Measurements from ENCODE around the gene CFAP46. TPM values are rescaled to one million over a fixed set of nuclear protein-coding genes. Genes with fewer than 3 reads are reported as not detected.

CFAP46 gene
- total and polyA plus RNA-seq, 2 of the 8 experiments (the other 6 are each of a cell fraction or from before 2014, with no cell fraction given) = 2.6 to 4.8 TPM

DNA sequence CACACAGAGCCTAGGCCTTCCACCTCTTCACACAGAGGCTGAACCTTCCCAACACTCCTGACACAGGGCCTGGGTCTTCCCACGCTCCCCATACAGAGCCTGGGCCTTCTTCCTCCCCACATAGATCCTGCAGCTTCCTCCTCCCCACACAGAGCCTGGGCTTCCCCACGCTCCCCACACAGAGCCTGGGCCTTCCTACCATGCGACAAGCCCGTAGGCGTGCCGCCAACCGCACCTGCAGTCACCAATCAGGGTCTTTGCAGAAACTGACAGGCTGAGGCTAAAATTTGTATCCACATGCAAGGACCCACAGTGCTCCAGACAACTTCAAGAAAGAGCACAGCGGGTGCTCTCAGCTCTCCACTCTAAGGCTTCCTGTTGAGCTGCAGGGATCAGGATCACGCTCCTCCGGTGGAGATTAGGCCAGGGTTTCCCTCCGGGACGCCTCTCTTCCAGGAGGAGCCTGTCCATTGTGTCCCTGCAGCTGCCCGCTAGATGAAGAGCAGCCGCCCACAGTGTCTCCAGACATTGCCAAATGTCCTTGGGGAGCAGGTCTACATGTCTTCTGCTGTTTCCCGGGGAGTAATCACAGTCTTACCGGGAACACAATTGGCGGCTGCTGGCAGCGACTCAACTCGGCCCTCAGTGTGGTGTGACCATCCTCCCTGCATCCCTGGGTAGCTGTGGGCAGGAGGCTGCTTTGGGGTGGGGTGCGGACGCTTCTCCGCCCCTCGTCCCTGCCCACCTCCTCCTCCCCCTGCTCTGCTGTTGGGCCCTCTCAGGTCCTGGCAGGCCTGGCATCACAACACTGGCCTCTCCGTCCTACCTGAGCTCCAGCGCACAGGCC lies 9.7 kb downstream of the CFAP46 start (continued):
- TF ChIP-seq HDAC6 (IDR thresholded peaks at IDR 0.05; ENCODE audit: low read depth, low read length) (no peak), EGR1 (IDR thresholded peaks at IDR 0.05; ENCODE audit: borderline replicate concordance, low read depth, low read length) (no peak), YY1 (IDR thresholded peaks at IDR 0.05; ENCODE audit: low read depth, low read length) (no peak), SP1 (IDR thresholded peaks at IDR 0.05; ENCODE audit: low read depth, low read length) (no peak), SP4 (IDR thresholded peaks at IDR 0.05; ENCODE audit: low read length) (no peak), NRF1 (IDR thresholded peaks at IDR 0.05; ENCODE audit: low read depth, low read length) (no peak), MAFK (IDR thresholded peaks at IDR 0.05; ENCODE audit: low read depth, low read length) (no peak), BACH1 (IDR thresholded peaks at IDR 0.05; ENCODE audit: low read length) (no peak)
- TF ChIP-seq, protein P1, sequence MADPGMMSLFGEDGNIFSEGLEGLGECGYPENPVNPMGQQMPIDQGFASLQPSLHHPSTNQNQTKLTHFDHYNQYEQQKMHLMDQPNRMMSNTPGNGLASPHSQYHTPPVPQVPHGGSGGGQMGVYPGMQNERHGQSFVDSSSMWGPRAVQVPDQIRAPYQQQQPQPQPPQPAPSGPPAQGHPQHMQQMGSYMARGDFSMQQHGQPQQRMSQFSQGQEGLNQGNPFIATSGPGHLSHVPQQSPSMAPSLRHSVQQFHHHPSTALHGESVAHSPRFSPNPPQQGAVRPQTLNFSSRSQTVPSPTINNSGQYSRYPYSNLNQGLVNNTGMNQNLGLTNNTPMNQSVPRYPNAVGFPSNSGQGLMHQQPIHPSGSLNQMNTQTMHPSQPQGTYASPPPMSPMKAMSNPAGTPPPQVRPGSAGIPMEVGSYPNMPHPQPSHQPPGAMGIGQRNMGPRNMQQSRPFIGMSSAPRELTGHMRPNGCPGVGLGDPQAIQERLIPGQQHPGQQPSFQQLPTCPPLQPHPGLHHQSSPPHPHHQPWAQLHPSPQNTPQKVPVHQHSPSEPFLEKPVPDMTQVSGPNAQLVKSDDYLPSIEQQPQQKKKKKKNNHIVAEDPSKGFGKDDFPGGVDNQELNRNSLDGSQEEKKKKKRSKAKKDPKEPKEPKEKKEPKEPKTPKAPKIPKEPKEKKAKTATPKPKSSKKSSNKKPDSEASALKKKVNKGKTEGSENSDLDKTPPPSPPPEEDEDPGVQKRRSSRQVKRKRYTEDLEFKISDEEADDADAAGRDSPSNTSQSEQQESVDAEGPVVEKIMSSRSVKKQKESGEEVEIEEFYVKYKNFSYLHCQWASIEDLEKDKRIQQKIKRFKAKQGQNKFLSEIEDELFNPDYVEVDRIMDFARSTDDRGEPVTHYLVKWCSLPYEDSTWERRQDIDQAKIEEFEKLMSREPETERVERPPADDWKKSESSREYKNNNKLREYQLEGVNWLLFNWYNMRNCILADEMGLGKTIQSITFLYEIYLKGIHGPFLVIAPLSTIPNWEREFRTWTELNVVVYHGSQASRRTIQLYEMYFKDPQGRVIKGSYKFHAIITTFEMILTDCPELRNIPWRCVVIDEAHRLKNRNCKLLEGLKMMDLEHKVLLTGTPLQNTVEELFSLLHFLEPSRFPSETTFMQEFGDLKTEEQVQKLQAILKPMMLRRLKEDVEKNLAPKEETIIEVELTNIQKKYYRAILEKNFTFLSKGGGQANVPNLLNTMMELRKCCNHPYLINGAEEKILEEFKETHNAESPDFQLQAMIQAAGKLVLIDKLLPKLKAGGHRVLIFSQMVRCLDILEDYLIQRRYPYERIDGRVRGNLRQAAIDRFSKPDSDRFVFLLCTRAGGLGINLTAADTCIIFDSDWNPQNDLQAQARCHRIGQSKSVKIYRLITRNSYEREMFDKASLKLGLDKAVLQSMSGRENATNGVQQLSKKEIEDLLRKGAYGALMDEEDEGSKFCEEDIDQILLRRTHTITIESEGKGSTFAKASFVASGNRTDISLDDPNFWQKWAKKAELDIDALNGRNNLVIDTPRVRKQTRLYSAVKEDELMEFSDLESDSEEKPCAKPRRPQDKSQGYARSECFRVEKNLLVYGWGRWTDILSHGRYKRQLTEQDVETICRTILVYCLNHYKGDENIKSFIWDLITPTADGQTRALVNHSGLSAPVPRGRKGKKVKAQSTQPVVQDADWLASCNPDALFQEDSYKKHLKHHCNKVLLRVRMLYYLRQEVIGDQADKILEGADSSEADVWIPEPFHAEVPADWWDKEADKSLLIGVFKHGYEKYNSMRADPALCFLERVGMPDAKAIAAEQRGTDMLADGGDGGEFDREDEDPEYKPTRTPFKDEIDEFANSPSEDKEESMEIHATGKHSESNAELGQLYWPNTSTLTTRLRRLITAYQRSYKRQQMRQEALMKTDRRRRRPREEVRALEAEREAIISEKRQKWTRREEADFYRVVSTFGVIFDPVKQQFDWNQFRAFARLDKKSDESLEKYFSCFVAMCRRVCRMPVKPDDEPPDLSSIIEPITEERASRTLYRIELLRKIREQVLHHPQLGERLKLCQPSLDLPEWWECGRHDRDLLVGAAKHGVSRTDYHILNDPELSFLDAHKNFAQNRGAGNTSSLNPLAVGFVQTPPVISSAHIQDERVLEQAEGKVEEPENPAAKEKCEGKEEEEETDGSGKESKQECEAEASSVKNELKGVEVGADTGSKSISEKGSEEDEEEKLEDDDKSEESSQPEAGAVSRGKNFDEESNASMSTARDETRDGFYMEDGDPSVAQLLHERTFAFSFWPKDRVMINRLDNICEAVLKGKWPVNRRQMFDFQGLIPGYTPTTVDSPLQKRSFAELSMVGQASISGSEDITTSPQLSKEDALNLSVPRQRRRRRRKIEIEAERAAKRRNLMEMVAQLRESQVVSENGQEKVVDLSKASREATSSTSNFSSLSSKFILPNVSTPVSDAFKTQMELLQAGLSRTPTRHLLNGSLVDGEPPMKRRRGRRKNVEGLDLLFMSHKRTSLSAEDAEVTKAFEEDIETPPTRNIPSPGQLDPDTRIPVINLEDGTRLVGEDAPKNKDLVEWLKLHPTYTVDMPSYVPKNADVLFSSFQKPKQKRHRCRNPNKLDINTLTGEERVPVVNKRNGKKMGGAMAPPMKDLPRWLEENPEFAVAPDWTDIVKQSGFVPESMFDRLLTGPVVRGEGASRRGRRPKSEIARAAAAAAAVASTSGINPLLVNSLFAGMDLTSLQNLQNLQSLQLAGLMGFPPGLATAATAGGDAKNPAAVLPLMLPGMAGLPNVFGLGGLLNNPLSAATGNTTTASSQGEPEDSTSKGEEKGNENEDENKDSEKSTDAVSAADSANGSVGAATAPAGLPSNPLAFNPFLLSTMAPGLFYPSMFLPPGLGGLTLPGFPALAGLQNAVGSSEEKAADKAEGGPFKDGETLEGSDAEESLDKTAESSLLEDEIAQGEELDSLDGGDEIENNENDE (IDR thresholded peaks at IDR 0.05; ENCODE audit: insufficient replicate concordance, low read length) = no peak
- TF ChIP-seq, protein P2, sequence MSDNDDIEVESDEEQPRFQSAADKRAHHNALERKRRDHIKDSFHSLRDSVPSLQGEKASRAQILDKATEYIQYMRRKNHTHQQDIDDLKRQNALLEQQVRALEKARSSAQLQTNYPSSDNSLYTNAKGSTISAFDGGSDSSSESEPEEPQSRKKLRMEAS (IDR thresholded peaks at IDR 0.05) = no peak
